ENCODE measurements around the gene TACSTD2.

DNA sequence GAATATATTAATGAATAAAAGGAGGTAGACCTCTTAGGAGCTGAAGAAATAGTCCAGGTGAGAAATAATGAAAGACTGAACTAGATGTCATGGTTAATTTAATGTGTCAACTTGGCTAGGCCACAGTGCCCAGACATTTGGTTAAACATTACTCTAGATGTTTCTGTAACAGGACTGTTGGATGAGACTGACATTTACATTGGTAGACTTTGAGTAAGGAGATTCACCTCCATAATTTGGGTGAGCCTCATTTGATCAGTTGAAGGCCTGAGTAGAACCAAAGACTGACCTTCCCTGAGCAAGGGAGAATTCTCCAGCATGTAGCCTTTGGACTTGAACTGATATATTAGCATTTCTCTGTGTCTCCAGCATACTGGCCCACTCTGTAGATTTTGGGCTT, 49.2 kb upstream of the TACSTD2 start:
- TF ChIP-seq, protein P1, sequence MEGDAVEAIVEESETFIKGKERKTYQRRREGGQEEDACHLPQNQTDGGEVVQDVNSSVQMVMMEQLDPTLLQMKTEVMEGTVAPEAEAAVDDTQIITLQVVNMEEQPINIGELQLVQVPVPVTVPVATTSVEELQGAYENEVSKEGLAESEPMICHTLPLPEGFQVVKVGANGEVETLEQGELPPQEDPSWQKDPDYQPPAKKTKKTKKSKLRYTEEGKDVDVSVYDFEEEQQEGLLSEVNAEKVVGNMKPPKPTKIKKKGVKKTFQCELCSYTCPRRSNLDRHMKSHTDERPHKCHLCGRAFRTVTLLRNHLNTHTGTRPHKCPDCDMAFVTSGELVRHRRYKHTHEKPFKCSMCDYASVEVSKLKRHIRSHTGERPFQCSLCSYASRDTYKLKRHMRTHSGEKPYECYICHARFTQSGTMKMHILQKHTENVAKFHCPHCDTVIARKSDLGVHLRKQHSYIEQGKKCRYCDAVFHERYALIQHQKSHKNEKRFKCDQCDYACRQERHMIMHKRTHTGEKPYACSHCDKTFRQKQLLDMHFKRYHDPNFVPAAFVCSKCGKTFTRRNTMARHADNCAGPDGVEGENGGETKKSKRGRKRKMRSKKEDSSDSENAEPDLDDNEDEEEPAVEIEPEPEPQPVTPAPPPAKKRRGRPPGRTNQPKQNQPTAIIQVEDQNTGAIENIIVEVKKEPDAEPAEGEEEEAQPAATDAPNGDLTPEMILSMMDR (conservative IDR thresholded peaks at IDR 0.05; ENCODE audit: low read depth, low read length), result no peak
- no peak for TF ChIP-seq EZH2 (IDR thresholded peaks at IDR 0.05; ENCODE audit: borderline replicate concordance, low read depth, low read length, poor library complexity, severe bottlenecking)
